Thyroid gland (tissue), 4 donors: Measurements from ENCODE around the gene ZGPAT.

Experiments used
- POLR2A ChIP-seq, 2 donors: fragments of 450-650 bp; IDR thresholded peaks; one replicate each; pipeline ENCODE4 v1.6.1; 2017; ENCODE audit warnings: antibody characterized with exemption in 2 of 2, mild to moderate bottlenecking in 2 of 2, moderate library complexity in 1 of 2
- TF ChIP-seq, protein P1 (sequence below), 6 experiments: fragments of 200-600 bp in 3 of 6; fragments of 450-650 bp in 3 of 6; sonication (generic) in 3 of 6; IDR thresholded peaks; one replicate each; pipeline ENCODE4 v1.5.1; 2016 to 2019; ENCODE audit warnings: antibody characterized with exemption in 6 of 6, mild to moderate bottlenecking in 2 of 6, inconsistent platforms in 1 of 6, moderate library complexity in 1 of 6

DNA sequence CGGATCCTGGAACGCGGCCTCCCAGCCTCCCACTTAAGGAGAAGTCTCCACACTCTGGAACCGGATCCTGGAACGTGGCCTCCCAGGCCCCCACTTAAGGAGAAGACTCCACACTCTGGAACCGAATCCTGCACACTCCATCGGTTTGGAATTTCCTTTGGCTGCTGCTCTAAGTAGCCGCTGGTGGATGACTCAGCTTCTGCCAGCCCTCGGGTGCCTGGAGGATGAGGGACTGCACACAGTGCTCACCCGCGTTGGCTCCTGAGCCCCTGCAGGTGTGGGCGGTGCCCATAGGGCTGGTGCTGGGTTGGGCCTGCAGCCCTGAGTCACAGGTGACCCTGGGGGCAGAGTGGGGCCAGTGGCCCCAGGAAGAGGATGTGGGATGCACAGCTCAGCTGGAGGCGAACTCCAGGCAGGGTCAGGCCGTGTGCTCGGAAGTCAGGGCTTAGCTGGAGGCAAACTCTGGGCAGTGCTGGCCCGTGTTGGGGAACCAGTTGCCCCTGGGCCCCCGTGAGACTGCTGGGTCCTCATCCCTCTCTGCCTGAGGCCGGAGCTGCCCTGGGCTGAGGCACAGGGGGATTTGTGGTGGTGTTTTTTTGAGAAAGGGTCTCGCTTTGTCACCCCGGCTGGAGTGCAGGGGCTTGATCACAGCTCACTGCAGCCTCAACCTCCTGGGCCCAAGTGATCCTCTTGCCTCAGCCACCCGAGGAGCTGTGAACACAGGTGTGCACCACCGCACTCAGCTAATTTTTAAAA lies 25.3 kb upstream of the ZGPAT start:
- TF ChIP-seq, protein P1, sequence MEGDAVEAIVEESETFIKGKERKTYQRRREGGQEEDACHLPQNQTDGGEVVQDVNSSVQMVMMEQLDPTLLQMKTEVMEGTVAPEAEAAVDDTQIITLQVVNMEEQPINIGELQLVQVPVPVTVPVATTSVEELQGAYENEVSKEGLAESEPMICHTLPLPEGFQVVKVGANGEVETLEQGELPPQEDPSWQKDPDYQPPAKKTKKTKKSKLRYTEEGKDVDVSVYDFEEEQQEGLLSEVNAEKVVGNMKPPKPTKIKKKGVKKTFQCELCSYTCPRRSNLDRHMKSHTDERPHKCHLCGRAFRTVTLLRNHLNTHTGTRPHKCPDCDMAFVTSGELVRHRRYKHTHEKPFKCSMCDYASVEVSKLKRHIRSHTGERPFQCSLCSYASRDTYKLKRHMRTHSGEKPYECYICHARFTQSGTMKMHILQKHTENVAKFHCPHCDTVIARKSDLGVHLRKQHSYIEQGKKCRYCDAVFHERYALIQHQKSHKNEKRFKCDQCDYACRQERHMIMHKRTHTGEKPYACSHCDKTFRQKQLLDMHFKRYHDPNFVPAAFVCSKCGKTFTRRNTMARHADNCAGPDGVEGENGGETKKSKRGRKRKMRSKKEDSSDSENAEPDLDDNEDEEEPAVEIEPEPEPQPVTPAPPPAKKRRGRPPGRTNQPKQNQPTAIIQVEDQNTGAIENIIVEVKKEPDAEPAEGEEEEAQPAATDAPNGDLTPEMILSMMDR (IDR thresholded peaks at IDR 0.05): no peak
- TF ChIP-seq POLR2A (IDR thresholded peaks at IDR 0.05): no peak
